Neural cell (in vitro differentiated cells): Measurements from ENCODE around the gene NOS1AP. TPM values are rescaled to one million over a fixed set of nuclear protein-coding genes. Genes with fewer than 3 reads are reported as not detected.

Experiments
- H2AFZ ChIP-seq: fragments of 200-600, 300-800 bp; sonication (generic), shearing (Covaris generic); 2 replicates; pipeline ENCODE4 v1.6.0; 2014; ENCODE audit warnings: low read depth, mild to moderate bottlenecking, antibody characterized with exemption, low read length, moderate library complexity
- H3F3A ChIP-seq: fragments of 200-600 bp; shearing (Covaris generic); 2 replicates; pipeline ENCODE4 v1.6.1; 2016; ENCODE audit warnings: mild to moderate bottlenecking, moderate library complexity, mixed read lengths, antibody characterized with exemption, low read length; ENCODE audit not compliant: insufficient read depth, poor library complexity, severe bottlenecking
- H3K27ac ChIP-seq: fragments of 200-600, 300-800 bp; sonication (generic), shearing (Covaris generic); 2 replicates; pipeline ENCODE4 v1.5.1; 2014; ENCODE audit warnings: mild to moderate bottlenecking, low read length, moderate library complexity
- H3K27me3 ChIP-seq: fragments of 300-800, 200-600 bp; sonication (generic), shearing (Covaris generic); 2 replicates; pipeline ENCODE4 v1.6.0; 2014; ENCODE audit warnings: mild to moderate bottlenecking, low read depth, low read length, moderate library complexity; ENCODE audit not compliant: insufficient read depth
- H3K36me3 ChIP-seq: fragments of 300-800, 200-600 bp; sonication (generic), shearing (Covaris generic); 2 replicates; pipeline ENCODE4 v1.5.1; 2014; ENCODE audit warnings: mild to moderate bottlenecking, antibody characterized with exemption, low read length, moderate library complexity; ENCODE audit not compliant: insufficient read depth
- H3K4me2 ChIP-seq: fragments of 300-800, 200-600 bp; sonication (generic), shearing (Covaris generic); 2 replicates; pipeline ENCODE4 v1.6.0; 2014; ENCODE audit warnings: mild to moderate bottlenecking, low read length
- H3K4me3 ChIP-seq: fragments of 300-800, 200-600 bp; sonication (generic), shearing (Covaris generic); 2 replicates; pipeline ENCODE4 v1.5.1; 2014; ENCODE audit warnings: mild to moderate bottlenecking, low read length, moderate library complexity
- H3K79me2 ChIP-seq: fragments of 200-600 bp; shearing (Covaris generic); replicated peaks from 2 replicates; pipeline ENCODE4 v1.6.0; 2014; ENCODE audit warnings: mild to moderate bottlenecking, low read length, moderate library complexity; ENCODE audit not compliant: insufficient read depth
- H3K9ac ChIP-seq: fragments of 300-800, 200-600 bp; sonication (generic), shearing (Covaris generic); 2 replicates; pipeline ENCODE4 v1.6.1; 2016; ENCODE audit warnings: mild to moderate bottlenecking, low read length, mixed read lengths
- H3K9me2 ChIP-seq: fragments of 200-600 bp; shearing (Covaris generic); 2 replicates; pipeline ENCODE4 v1.6.1; 2016; ENCODE audit warnings: mild to moderate bottlenecking, low read length, mixed read lengths; ENCODE audit not compliant: insufficient read depth
- H3K9me3 ChIP-seq: fragments of 200-600, 300-800 bp; sonication (generic), shearing (Covaris generic); 2 replicates; pipeline ENCODE4 v1.6.1; 2016; ENCODE audit warnings: mild to moderate bottlenecking, mixed run types, low read length, moderate library complexity, mixed read lengths
- H4K20me1 ChIP-seq: fragments of 200-600 bp; shearing (Covaris generic); 2 replicates; pipeline ENCODE4 v1.6.1; 2016; ENCODE audit warnings: mild to moderate bottlenecking, mixed run types; ENCODE audit not compliant: insufficient read depth
- CTCF ChIP-seq: fragments of 450-650 bp; IDR thresholded peaks from 2 replicates; pipeline ENCODE4 v1.5.1; 2014; ENCODE audit warnings: antibody characterized with exemption, mild to moderate bottlenecking, moderate library complexity; ENCODE audit not compliant: poor library complexity, severe bottlenecking
- EP300 ChIP-seq: fragments of 450-650 bp; conservative IDR thresholded peaks from 2 replicates; pipeline ENCODE4 v1.6.1; 2014; ENCODE audit warnings: antibody characterized with exemption, mild to moderate bottlenecking, moderate library complexity; ENCODE audit not compliant: poor library complexity, severe bottlenecking
- EZH2 ChIP-seq: fragments of 200-600, 300-800 bp; shearing (Covaris generic), sonication (generic); IDR thresholded peaks from 2 replicates; pipeline ENCODE4 v1.6.1; 2014; ENCODE audit warnings: antibody characterized with exemption, low read length, borderline replicate concordance, mild to moderate bottlenecking; ENCODE audit not compliant: insufficient read depth, poor library complexity, severe bottlenecking
- MXI1 ChIP-seq: fragments of 450-650 bp; conservative IDR thresholded peaks from 2 replicates; pipeline ENCODE4 v1.6.1; 2014; ENCODE audit warnings: antibody characterized with exemption, mild to moderate bottlenecking; ENCODE audit not compliant: poor library complexity, severe bottlenecking
- POLR2AphosphoS5 ChIP-seq: IDR thresholded peaks from 2 replicates; pipeline ENCODE4 v1.6.1; 2012
- RAD21 ChIP-seq: fragments of 450-650 bp; conservative IDR thresholded peaks from 2 replicates; pipeline ENCODE4 v1.6.1; 2014; ENCODE audit warnings: antibody characterized with exemption, mild to moderate bottlenecking, moderate library complexity
- REST ChIP-seq: IDR thresholded peaks from 2 replicates; pipeline ENCODE4 v1.6.1; 2012; ENCODE audit warnings: borderline replicate concordance
- SMC3 ChIP-seq: fragments of 450-650 bp; conservative IDR thresholded peaks from 2 replicates; pipeline ENCODE4 v1.6.1; 2014; ENCODE audit warnings: antibody characterized with exemption, mild to moderate bottlenecking, moderate library complexity; ENCODE audit not compliant: poor library complexity
- TAF1 ChIP-seq: IDR thresholded peaks from 2 replicates; pipeline ENCODE4 v1.6.1; 2012; ENCODE audit warnings: low read depth
- polyA plus RNA-seq: library from polyadenylated mRNA; depleted of rRNA; stranded (reverse); fragments of >200 nt; gene quantifications from 2 replicates; pipeline ENCODE4 v1.2.3, GENCODE V29; 2014

The NOS1AP gene
- polyA plus RNA-seq, 1 donor from 2014 or later = 5.3 TPM

- Histone ChIP-seq H3K36me3 (no peaks in the 10 kb centered on the region), H3K9ac (no peak overlapping the region), H3K27ac (no peak overlapping the region), H3K4me2 (no peak overlapping the region), H4K20me1 (no peaks in the 10 kb centered on the region), H3K27me3 (no peaks in the 10 kb centered on the region), H2AFZ (no peak overlapping the region), H3F3A (no peaks in the 10 kb centered on the region), H3K9me3 (no peaks in the 10 kb centered on the region), H3K9me2 (no peaks in the 10 kb centered on the region), H3K79me2 (no peaks in the 10 kb centered on the region), H3K4me3 (no peak overlapping the region)
- TF ChIP-seq RAD21 = no peak
- no peak for TF ChIP-seq MXI1
- no peak for TF ChIP-seq SMC3
- TF ChIP-seq EP300 = no peak
- no peak for TF ChIP-seq EZH2
- TF ChIP-seq TAF1 = no peak
- TF ChIP-seq CTCF = no peak
- no peak for TF ChIP-seq POLR2AphosphoS5
These were observed 302.9 kb downstream of the NOS1AP start for GRCh38 chr1:162372159-162373071.

GRCh38 chr1:162373072-162373427, 303.6 kb downstream of the NOS1AP start:
- Histone ChIP-seq H3K4me2 (no peak overlapping the region), H3F3A (no peaks in the 10 kb centered on the region), H4K20me1 (no peaks in the 10 kb centered on the region), H3K4me3 (no peak overlapping the region), H3K9ac (no peak overlapping the region), H3K36me3 (no peaks in the 10 kb centered on the region), H3K27me3 (no peaks in the 10 kb centered on the region), H3K27ac (no peak overlapping the region), H3K9me3 (no peaks in the 10 kb centered on the region), H2AFZ (no peak overlapping the region), H3K79me2 (no peaks in the 10 kb centered on the region), H3K9me2 (no peaks in the 10 kb centered on the region)
- no peak for TF ChIP-seq POLR2AphosphoS5
- no peak for TF ChIP-seq RAD21
- no peak for TF ChIP-seq REST
- TF ChIP-seq EP300 = no peak
- no peak for TF ChIP-seq SMC3
- TF ChIP-seq MXI1 = no peak
- no peak for TF ChIP-seq CTCF
- no peak for TF ChIP-seq EZH2
- no peak for TF ChIP-seq TAF1
